Ishikawa (cell line): Measurements from ENCODE around the gene UNC5B.

Source experiments
- CEBPB ChIP-seq: IDR thresholded peaks from 2 replicates; pipeline ENCODE4 v1.6.1; 2012
- CREB1 ChIP-seq: IDR thresholded peaks from 2 replicates; pipeline ENCODE4 v1.6.1; 2012; ENCODE audit warnings: low read depth
- EGR1 ChIP-seq: IDR thresholded peaks from 2 replicates; pipeline ENCODE4 v1.6.1; 2012
- EP300 ChIP-seq: IDR thresholded peaks from 2 replicates; pipeline ENCODE4 v1.6.1; 2012; ENCODE audit warnings: borderline replicate concordance
- FOXM1 ChIP-seq: IDR thresholded peaks from 2 replicates; pipeline ENCODE4 v1.6.1; 2012; ENCODE audit warnings: low read depth, borderline replicate concordance
- NFIC ChIP-seq: IDR thresholded peaks from 2 replicates; pipeline ENCODE4 v1.6.1; 2012
- RAD21 ChIP-seq: IDR thresholded peaks from 2 replicates; pipeline ENCODE4 v1.6.1; 2012; ENCODE audit warnings: low read depth
- TAF1 ChIP-seq: IDR thresholded peaks from 2 replicates; pipeline ENCODE4 v1.6.1; 2012; ENCODE audit warnings: low read depth, mild to moderate bottlenecking
- TCF12 ChIP-seq: IDR thresholded peaks from 2 replicates; pipeline ENCODE4 v1.6.1; 2012; ENCODE audit warnings: low read depth
- TEAD4 ChIP-seq: IDR thresholded peaks from 2 replicates; pipeline ENCODE4 v1.6.1; 2012
- YY1 ChIP-seq: IDR thresholded peaks from 2 replicates; pipeline ENCODE4 v1.6.1; 2012; ENCODE audit warnings: low read depth
- TF ChIP-seq, protein P1 (sequence below): IDR thresholded peaks from 2 replicates; pipeline ENCODE4 v1.6.1; 2012; ENCODE audit warnings: low read depth, mild to moderate bottlenecking
- TF ChIP-seq, protein P2 (sequence below): IDR thresholded peaks from 2 replicates; pipeline ENCODE4 v1.6.1; 2012

DNA sequence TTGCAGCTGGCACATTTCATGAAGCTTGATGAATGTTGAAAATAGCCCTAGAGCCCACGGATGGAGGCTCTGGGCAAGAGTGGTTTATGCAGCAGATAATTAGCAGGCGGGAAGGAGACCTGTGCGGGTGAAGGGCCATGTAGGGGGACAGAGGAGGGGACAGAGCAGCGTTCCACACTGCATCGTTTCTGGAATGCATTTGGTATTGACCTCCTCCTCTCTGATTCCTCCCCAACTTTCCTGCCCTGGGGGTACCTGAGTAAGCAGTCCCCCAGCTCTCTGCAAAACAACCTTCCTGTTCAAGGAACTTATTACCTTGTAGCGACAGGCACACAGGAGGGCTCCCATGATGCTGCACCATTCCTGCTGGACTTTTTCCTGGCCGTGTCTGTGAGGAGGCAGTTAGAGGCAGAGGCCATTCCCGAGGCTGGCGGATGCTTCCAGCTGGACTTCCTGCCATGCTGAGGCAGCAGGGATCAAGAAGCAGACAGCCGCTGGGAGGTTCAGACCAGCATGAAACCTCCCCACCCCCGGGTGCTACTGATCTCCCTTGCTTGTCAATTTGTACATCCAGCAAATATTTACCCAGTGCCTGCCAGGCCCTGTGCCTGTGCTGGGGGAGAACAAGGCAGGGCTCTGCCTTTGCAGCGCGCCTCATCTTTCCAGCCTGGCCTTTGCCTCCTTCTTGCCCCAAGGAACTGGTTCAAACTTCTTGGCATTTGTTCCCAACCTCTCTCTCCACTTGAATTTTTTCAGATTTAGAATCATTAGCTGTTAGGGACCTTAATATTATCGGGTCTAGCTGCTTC is 135.4 kb downstream of the UNC5B start:
- TF ChIP-seq, protein P1, sequence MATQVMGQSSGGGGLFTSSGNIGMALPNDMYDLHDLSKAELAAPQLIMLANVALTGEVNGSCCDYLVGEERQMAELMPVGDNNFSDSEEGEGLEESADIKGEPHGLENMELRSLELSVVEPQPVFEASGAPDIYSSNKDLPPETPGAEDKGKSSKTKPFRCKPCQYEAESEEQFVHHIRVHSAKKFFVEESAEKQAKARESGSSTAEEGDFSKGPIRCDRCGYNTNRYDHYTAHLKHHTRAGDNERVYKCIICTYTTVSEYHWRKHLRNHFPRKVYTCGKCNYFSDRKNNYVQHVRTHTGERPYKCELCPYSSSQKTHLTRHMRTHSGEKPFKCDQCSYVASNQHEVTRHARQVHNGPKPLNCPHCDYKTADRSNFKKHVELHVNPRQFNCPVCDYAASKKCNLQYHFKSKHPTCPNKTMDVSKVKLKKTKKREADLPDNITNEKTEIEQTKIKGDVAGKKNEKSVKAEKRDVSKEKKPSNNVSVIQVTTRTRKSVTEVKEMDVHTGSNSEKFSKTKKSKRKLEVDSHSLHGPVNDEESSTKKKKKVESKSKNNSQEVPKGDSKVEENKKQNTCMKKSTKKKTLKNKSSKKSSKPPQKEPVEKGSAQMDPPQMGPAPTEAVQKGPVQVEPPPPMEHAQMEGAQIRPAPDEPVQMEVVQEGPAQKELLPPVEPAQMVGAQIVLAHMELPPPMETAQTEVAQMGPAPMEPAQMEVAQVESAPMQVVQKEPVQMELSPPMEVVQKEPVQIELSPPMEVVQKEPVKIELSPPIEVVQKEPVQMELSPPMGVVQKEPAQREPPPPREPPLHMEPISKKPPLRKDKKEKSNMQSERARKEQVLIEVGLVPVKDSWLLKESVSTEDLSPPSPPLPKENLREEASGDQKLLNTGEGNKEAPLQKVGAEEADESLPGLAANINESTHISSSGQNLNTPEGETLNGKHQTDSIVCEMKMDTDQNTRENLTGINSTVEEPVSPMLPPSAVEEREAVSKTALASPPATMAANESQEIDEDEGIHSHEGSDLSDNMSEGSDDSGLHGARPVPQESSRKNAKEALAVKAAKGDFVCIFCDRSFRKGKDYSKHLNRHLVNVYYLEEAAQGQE: no peak
- TF ChIP-seq YY1 (no peak), TAF1 (no peak), TCF12 (no peak), EP300 (no peak), CEBPB (no peak), EGR1 (no peak), FOXM1 (no peak), CREB1 (no peak), RAD21 (no peak), NFIC (no peak), TEAD4 (no peak)
- TF ChIP-seq, protein P2, sequence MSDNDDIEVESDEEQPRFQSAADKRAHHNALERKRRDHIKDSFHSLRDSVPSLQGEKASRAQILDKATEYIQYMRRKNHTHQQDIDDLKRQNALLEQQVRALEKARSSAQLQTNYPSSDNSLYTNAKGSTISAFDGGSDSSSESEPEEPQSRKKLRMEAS: no peak
